H1 (cell line): Measurements from ENCODE around the gene C1orf74. TPM values are rescaled to one million over a fixed set of nuclear protein-coding genes. Genes with fewer than 3 reads are reported as not detected.

Experiments used
- CTCF ChIA-PET: fragments of 300-600 bp; sonication (Branson Sonifier 250); formaldehyde crosslinking; loops from one replicate; lab custom pipeline; 2021; ENCODE audit not compliant: partially characterized antibody; lab: Charles Lee
- POLR2A ChIA-PET: fragments of 300-600 bp; sonication (Branson Sonifier 250); formaldehyde crosslinking; loops from one replicate; lab custom pipeline; 2021; ENCODE audit warnings: inconsistent platforms; ENCODE audit not compliant: partially characterized antibody; lab: Charles Lee
- DNase-seq, 2 experiments: peaks; one replicate each; pipeline versions ENCODE4 v3.0.0 to v3.0.0-alpha.2; 2010 to 2022; ENCODE audit warnings: low spot score in 2 of 2, low read depth in 1 of 2, mixed read lengths in 1 of 2
- FAIRE-seq: peaks from 2 replicates; lab custom pipeline; 2011; peaks lifted over from hg19 to GRCh38; lab: Jason Lieb, UNC
- H2AFZ ChIP-seq: 2 replicates; pipeline ENCODE4 v1.8.1; 2012; ENCODE audit warnings: low read length, inconsistent platforms
- H2AK5ac ChIP-seq: 2 replicates; pipeline ENCODE4 v1.6.1; 2013; ENCODE audit warnings: low read depth, low read length
- H2BK120ac ChIP-seq: replicated peaks from 2 replicates; pipeline ENCODE3; 2013; ENCODE audit warnings: low read depth, low read length, inconsistent platforms
- H2BK12ac ChIP-seq: 2 replicates; pipeline ENCODE4 v1.6.1; 2013; ENCODE audit warnings: low read depth, low read length
- H2BK15ac ChIP-seq: 2 replicates; pipeline ENCODE4 v1.6.1; 2013; ENCODE audit warnings: low read length
- H2BK20ac ChIP-seq: 2 replicates; pipeline ENCODE4 v1.6.1; 2013; ENCODE audit warnings: low read length
- H2BK5ac ChIP-seq: 2 replicates; pipeline ENCODE4 v1.6.1; 2013; ENCODE audit warnings: low read depth, low read length
- H3K14ac ChIP-seq: 2 replicates; pipeline ENCODE4 v1.6.1; 2013; ENCODE audit warnings: inconsistent platforms; ENCODE audit not compliant: insufficient read length
- H3K18ac ChIP-seq: 2 replicates; pipeline ENCODE4 v1.6.1; 2013; ENCODE audit warnings: low read length; ENCODE audit errors: extremely low read depth
- H3K23ac ChIP-seq: 2 replicates; pipeline ENCODE4 v1.6.1; 2013; ENCODE audit warnings: inconsistent platforms; ENCODE audit not compliant: insufficient read length
- H3K23me2 ChIP-seq: 2 replicates; pipeline ENCODE4 v1.6.1; 2013; ENCODE audit warnings: low read depth, low read length
- H3K27ac ChIP-seq: 2 replicates; pipeline ENCODE4 v1.6.1; 2011; ENCODE audit warnings: low read depth, low read length, inconsistent platforms
- H3K27me3 ChIP-seq, 4 experiments: replicated peaks in 1 of 4; 1 replicate in 1 of 4; 2 replicates in 3 of 4; pipeline versions ENCODE4 v1.6.1 to v1.8.1; 2011 to 2013; ENCODE audit warnings: low read length in 3 of 4, mild to moderate bottlenecking in 3 of 4, inconsistent platforms in 2 of 4, mixed read lengths in 2 of 4, moderate library complexity in 1 of 4; ENCODE audit not compliant: control insufficient read depth in 3 of 4, insufficient read depth in 3 of 4; ENCODE audit errors: extremely low read depth in 1 of 4
- H3K36me3 ChIP-seq, 4 experiments: 2 replicates each; pipeline versions ENCODE4 v1.6.1 to v1.8.1; 2011 to 2013; ENCODE audit warnings: mild to moderate bottlenecking in 4 of 4, low read length in 3 of 4, moderate library complexity in 2 of 4, control low read depth in 1 of 4, inconsistent platforms in 1 of 4; ENCODE audit not compliant: insufficient read depth in 4 of 4, control insufficient read depth in 2 of 4
- H3K4ac ChIP-seq: replicated peaks from 2 replicates; pipeline ENCODE3; 2013; ENCODE audit warnings: low read length, low read depth, mixed read lengths, inconsistent platforms; ENCODE audit not compliant: insufficient read length
- H3K4me1 ChIP-seq, 4 experiments: replicated peaks in 1 of 4; 1 replicate in 1 of 4; 2 replicates in 3 of 4; pipeline versions ENCODE4 v1.6.1 to v1.8.1; 2011 to 2013; ENCODE audit warnings: low read length in 3 of 4, inconsistent platforms in 2 of 4, mixed read lengths in 1 of 4; ENCODE audit not compliant: insufficient read depth in 4 of 4, control insufficient read depth in 3 of 4
- H3K4me2 ChIP-seq, 2 experiments: 2 replicates each; pipeline versions ENCODE4 v1.6.1 to v1.8.1; 2011 to 2013; ENCODE audit warnings: low read depth in 2 of 2, low read length in 2 of 2, control low read depth in 1 of 2, inconsistent platforms in 1 of 2, mild to moderate bottlenecking in 1 of 2; ENCODE audit not compliant: insufficient read depth in 1 of 2
- H3K4me3 ChIP-seq, 4 experiments: fragments of 200-600, 300-600 bp in 1 of 4; sonication (generic), shearing (Covaris generic), sonication (Bioruptor Twin) in 1 of 4; 2 replicates each; pipeline versions ENCODE4 v1.5.1 to v1.8.1; 2011 to 2016; ENCODE audit warnings: low read length in 4 of 4, low read depth in 3 of 4, control low read depth in 2 of 4, inconsistent platforms in 2 of 4, mild to moderate bottlenecking in 2 of 4, mixed read lengths in 1 of 4, moderate library complexity in 1 of 4; ENCODE audit not compliant: insufficient read depth in 2 of 4; ENCODE audit errors: extremely low read depth in 1 of 4
- H3K56ac ChIP-seq: replicated peaks from 2 replicates; pipeline ENCODE3; 2013; ENCODE audit warnings: low read depth, mild to moderate bottlenecking, mixed read lengths, low read length, inconsistent platforms; ENCODE audit not compliant: insufficient read length
- H3K79me1 ChIP-seq: 2 replicates; pipeline ENCODE4 v1.6.1; 2013; ENCODE audit warnings: low read depth, low read length, control low read depth
- H3K79me2 ChIP-seq, 2 experiments: 2 replicates each; pipeline versions ENCODE4 v1.6.1 to v1.8.1; 2012 to 2013; ENCODE audit warnings: low read length in 2 of 2, mild to moderate bottlenecking in 2 of 2, inconsistent platforms in 1 of 2; ENCODE audit not compliant: insufficient read depth in 2 of 2, control insufficient read depth in 1 of 2
- H3K9ac ChIP-seq, 4 experiments: replicated peaks in 1 of 4; 1 replicate in 1 of 4; 2 replicates in 3 of 4; pipeline versions ENCODE4 v1.6.1 to v1.8.1; 2011 to 2013; ENCODE audit warnings: low read depth in 3 of 4, low read length in 3 of 4, control low read depth in 2 of 4, mild to moderate bottlenecking in 2 of 4, moderate library complexity in 2 of 4, inconsistent platforms in 1 of 4; ENCODE audit errors: extremely low read depth in 1 of 4
- H3K9me3 ChIP-seq, 2 experiments: 2 replicates each; pipeline versions ENCODE4 v1.6.1 to v1.8.1; 2012 to 2013; ENCODE audit warnings: mild to moderate bottlenecking in 2 of 2, moderate library complexity in 2 of 2, control low read depth in 1 of 2, inconsistent platforms in 1 of 2, low read depth in 1 of 2, low read length in 1 of 2, mixed read lengths in 1 of 2; ENCODE audit not compliant: insufficient read depth in 2 of 2
- H4K20me1 ChIP-seq, 2 experiments: replicated peaks in 1 of 2; 2 replicates each; pipeline versions ENCODE3 to v1.8.1; 2011 to 2013; ENCODE audit warnings: inconsistent platforms in 2 of 2, low read length in 2 of 2, mild to moderate bottlenecking in 1 of 2; ENCODE audit not compliant: insufficient read depth in 2 of 2, control insufficient read depth in 1 of 2
- H4K5ac ChIP-seq: 2 replicates; pipeline ENCODE4 v1.6.1; 2013; ENCODE audit warnings: low read length, low read depth, mixed read lengths, inconsistent platforms; ENCODE audit not compliant: insufficient read length
- H4K8ac ChIP-seq: 2 replicates; pipeline ENCODE4 v1.8.0; 2013; ENCODE audit warnings: mild to moderate bottlenecking, moderate library complexity, low read length, inconsistent platforms; ENCODE audit not compliant: insufficient read depth; ENCODE audit errors: extremely low read depth
- H4K91ac ChIP-seq: replicated peaks from 2 replicates; pipeline ENCODE3; 2013; ENCODE audit warnings: low read length, mixed read lengths, inconsistent platforms; ENCODE audit not compliant: insufficient read length
- POLR2A ChIP-seq, 2 experiments: IDR thresholded peaks; 1 replicate in 1 of 2; 2 replicates in 1 of 2; pipeline ENCODE4 v1.6.1; 2011; ENCODE audit warnings: low read depth in 2 of 2, low read length in 2 of 2, mild to moderate bottlenecking in 2 of 2; ENCODE audit errors: control extremely low read depth in 1 of 2
- WGBS, 2 experiments: shearing (Covaris generic) in 1 of 2; methylation state at CpG; one replicate each; pipeline versions ENCODE4 v1.1.6 to v1.1.7; 2013 to 2015; ENCODE audit warnings: low lambda C conversion rate in 2 of 2, mixed read lengths in 2 of 2, inconsistent platforms in 1 of 2, low coverage in 1 of 2, missing lambda C conversion rate in 1 of 2; ENCODE audit not compliant: insufficient replicate concordance in 2 of 2, insufficient coverage in 1 of 2, insufficient read length in 1 of 2; ENCODE audit errors: extremely low coverage in 1 of 2, missing lambda C conversion rate in 1 of 2; 5-methylcytosine and 5-hydroxymethylcytosine counted together
- polyA plus RNA-seq, 7 experiments: library from polyadenylated mRNA; depleted of rRNA in 3 of 7; stranded (reverse) in 5 of 7; unstranded in 2 of 7; fragments of >200 nt in 5 of 7; fragments of 200-250 nt in 2 of 7; gene quantifications; 1 replicate in 5 of 7; 2 replicates in 1 of 7; 4 replicates in 1 of 7; pipeline versions ENCODE4 v1.2.1 to v1.2.3, GENCODE V29; 2011 to 2013; ENCODE audit warnings: missing spikeins in 2 of 7, mixed read lengths in 2 of 7
- total RNA-seq: library from RNA; stranded (reverse); fragmentation: NEBNext Ultra II Directional; extraction: Animal tissue kit (Norgen Biotek cat#: 25700); gene quantifications from 2 replicates; pipeline ENCODE4 v1.2.1, GENCODE V29; 2021

Gene C1orf74
- total and polyA plus RNA-seq, 2 of the 8 experiments (the other 6 are each of a cell fraction or from before 2014, with no cell fraction given): 3.1 to 3.9 TPM

DNA sequence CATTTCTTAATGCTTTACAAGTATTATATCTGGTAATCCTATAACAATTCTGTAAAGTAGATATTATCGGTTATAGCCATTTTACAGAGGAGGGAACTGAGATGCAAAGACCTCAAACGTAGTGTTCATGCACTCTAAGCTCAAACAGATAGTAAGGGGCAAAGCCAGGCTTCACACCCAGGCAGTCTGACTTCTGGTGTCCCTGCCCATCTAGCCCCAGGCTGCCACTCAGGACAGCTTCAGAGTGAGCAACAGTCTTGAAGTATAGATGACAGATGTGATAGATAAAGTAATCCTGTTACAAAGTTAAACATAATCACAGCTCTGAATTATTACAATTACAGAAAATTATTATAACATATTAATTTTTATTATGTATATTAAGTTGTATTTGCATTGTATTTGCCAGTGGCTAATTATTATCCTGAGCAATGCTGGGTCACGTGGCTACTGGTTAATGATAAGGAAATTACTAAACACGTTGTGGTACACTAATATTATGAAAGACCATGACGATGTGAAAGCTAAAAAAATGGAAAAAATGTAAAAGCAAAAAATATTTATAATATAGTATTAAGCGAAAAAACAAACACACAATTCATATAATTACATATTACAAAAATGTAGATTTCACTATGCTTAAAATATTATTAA is 34.6 kb downstream of the C1orf74 start:
- Histone ChIP-seq H3K23me2 (no peaks in the 10 kb centered on the region), H3K79me2 (no peaks in the 10 kb centered on the region), H3K4me1 (peaks cover 0 to 11% (median 0%) of the 10 kb centered on the region in 4 experiments; a peak in 1 of 7 replicates), H2AK5ac (no peak overlapping the region), H3K4ac (no peak overlapping the region), H2BK120ac (no peak overlapping the region), H2AFZ (no peak overlapping the region), H3K36me3 (no peaks in the 10 kb centered on the region), H3K4me3 (no peak overlapping the region), H2BK20ac (no peak overlapping the region), H2BK5ac (no peak overlapping the region), H4K20me1 (no peaks in the 10 kb centered on the region), H2BK15ac (no peak overlapping the region), H4K8ac (no peak overlapping the region), H4K91ac (no peak overlapping the region), H3K18ac (no peak overlapping the region), H4K5ac (no peak overlapping the region), H3K9me3 (no peaks in the 10 kb centered on the region), H3K4me2 (no peak overlapping the region), H3K79me1 (no peaks in the 10 kb centered on the region), H3K23ac (no peak overlapping the region), H3K14ac (no peak overlapping the region), H2BK12ac (no peak overlapping the region), H3K27me3 (peaks cover 0 to 4% (median 0%) of the 10 kb centered on the region in 4 experiments; a peak in 1 of 7 replicates), H3K9ac (no peak overlapping the region), H3K27ac (no peak overlapping the region), H3K56ac (no peak overlapping the region)
- DNase-seq: no peak
- TF ChIP-seq POLR2A (IDR thresholded peaks at IDR 0.05; ENCODE audit: control extremely low read depth in 1 of 2, low read depth in 2 of 2, low read length in 2 of 2): no peak
- FAIRE-seq: no peak
- ChIA-PET CTCF (interaction anchor here (1.4 to 4.0 kb wide), 9 partner anchors 10 to 180 kb away, joined by 3 to 22 read pairs (median 9); no protein-coding TSS in a partner anchor), POLR2A (no interaction called here)
- WGBS, 2 experiments: 88% methylated on average over 6 of the region's 6 CpGs; no CpG with 5 or more reads in 1 of the 2 experiments
